Activated T-cell treated with anti-CD3 and anti-CD28 coated beads, Interleukin-2, amount 50 U/mL, for 1 hour (primary cell): ENCODE data around the gene NAALADL1.
A peak's percentile ranks its signal among the peaks of the same experiment; 100 is the strongest.
"Not testable (repeated sequence)": the region's sequence is repeated elsewhere in the genome, so short reads cannot be mapped to it uniquely, and the experiment has no call there.

ENCODE experiments used
- DNase-seq: peaks from one replicate; pipeline ENCODE4 v3.0.0-alpha.2; 2020

Gene NAALADL1

DNA sequence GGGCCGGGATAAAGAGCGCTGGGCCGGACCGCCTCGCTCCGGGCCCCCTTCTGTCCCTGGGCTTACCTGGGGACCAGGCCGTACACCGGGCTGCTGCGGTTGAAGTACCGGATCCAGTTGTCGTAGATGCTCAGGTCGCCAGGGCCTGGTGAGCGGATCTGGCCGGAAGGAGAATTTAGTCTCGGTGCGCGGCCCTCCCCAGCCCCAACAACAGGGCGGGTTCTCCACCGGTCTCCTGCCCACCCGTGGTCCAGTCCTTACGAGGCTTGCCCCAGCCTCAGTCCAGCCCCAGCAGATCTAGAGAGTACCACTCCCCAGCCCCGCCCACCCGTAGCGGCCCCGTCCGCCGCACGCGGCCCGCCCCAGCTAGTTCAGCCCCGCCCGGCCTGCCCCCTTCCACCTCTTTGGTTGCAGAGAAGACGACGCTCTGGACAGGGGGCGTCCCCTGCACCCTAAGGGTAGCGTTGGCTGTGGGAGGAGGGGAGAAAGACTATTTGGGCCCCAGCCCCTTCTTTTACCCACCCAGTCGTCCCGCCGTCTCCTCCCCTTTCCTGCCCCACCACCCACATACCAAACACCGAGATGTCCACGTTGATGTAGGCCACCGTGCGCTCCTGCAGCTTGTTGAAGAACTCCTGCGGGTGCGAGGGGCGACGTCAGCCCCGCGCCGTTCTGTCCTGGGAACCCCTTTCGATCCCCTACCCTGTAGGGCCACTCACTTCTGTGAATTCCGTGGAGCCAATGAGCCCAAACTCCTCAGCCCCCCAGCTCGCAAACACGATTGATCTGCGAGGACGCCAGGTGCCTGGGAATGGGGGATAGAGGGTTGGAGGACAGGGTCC, 10.6 kb downstream of the NAALADL1 start:
- peak; percentile 36 for DNase-seq

DNA sequence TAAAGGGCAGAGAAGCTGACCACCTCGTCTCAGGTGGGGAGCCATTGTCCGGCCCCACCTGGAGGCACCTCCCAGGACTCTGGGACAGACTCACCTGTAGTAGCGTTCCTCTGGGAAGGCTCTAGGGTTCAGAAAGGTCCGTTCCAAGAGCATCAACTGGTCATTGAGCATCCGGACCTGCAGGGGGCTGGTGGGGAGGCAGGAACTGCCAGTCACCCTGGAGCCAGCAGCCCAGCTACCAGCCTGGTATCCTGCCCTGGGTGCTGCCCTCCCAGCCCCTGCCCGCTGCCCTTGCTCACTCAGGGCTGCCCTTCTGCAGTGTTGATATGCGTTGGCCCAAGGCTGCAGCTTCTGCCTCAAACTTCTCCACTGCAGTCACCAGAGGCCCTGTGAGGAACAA, 12.6 kb downstream of the NAALADL1 start:
- no peak for DNase-seq

DNA sequence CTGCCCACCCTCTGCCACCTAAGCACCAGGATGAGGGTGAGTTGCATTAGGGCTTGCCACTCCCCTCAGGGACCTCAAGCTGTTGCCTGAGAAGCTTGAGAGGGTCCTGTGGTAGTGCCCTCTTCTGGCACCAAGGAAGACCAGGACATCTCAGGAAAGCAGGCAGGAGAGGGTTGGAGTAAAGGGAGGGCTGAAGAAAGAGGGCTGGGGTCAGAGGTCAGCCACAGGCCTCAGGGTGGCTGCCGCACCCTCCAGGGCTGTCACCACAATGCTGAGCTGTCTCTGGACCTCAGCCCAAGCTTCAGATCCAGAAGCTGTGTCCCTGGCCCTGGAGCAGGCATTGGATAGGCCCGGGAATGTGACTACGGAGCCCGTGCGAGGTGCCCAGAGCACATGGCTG, 13.3 kb downstream of the NAALADL1 start:
- no peak for DNase-seq

DNA sequence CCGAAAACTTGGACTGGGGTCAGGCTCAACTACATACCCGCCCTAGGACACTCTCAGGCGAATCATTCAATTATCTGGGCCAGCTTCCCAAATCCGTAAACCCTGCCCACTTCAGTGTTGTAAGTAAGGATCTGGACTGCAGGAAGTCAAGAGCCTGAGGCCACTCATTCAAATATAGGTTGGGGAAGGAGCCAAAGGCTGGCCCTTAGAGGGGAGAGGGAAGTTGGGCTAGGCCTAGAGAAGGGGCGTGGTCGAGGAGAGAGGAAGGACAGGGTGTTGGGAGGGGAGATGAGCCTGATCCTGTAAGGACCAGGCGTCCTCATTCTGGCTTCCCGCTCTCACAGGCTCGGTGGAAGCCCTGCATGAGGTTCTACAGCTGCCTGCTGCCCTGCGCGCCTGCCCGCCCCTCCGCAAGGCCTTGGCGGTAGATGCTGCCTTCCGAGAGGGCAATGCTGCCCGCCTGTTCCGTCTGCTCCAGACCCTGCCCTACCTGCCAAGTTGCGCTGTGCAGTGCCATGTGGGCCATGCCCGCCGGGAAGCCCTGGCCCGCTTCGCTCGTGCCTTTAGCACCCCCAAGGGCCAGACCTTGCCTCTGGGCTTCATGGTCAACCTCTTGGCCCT, 14.4 kb downstream of the NAALADL1 start:
- no peak for DNase-seq

DNA sequence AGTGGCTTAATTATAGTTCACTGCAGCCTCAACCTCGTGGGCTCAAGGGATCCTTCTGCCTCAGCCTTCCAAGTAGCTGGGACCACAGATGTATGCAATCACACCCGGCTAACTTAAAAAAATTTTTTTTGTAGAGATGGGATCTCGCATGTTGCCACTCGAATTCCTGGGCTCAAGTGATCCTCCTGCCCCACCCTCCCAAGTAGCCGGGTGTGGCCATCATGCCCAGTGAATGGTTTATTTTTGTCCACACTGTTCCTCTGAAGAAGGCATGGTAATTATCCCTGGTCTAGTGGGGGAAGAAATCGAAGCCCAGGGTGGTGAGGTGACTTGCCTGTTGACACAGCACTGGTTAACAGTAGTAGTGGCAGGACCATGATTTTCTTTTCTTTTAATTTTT, 15.5 kb downstream of the NAALADL1 start:
- no peak for DNase-seq

DNA sequence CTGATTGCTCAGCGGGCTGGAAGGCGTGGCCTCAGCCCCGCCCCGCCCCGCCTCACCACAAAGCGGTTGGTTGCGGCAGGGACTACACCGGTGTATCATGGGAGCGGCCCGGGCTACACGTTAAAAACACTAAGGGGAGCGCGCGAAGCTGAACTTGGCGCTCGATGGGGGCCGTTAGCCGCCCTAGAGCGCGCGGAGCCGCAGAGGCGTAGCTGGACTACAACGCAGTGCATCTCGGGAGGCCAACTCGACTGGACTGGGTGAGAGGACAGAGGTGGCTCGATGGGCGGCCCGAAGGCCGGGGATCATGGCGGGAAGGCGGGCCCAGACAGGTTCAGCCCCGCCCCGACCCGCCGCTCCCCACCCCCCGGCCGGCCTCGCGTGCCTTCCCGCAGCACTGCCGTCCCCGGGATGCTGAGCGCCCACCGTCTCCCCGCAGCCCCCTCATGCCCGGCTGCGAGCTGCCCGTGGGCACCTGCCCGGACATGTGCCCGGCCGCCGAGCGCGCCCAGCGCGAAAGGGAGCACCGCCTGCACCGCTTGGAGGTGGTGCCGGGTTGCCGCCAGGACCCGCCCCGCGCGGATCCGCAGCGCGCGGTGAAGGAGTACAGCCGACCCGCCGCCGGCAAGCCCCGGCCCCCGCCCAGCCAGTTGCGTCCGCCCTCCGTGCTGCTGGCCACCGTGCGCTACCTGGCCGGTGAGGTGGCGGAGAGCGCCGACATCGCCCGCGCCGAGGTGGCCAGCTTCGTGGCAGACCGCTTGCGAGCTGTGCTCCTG, 17.3 kb downstream of the NAALADL1 start, which contains the start of gene SAC3D1:
Gene SAC3D1 (plus strand): TSS at position 364 of the 776 bp plus-strand sequence. CDS start 83 bp downstream, at position 447.
- peak; percentile 87 for DNase-seq

DNA sequence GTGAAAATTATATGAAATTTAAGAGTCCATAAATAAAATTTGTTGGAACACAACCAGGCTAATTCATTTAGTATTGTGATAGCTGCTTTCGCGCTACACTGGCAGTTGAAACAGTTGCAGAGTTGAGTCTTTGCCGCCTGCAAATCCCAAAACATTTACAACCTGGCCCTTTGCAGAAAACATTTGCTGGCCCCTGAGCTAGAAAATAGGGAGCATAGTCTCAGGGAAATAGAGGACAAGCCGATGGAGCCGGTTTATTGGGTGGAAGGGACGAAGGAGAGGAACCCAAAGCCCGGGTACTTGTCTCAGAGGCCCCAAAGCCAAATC, 17.9 kb downstream of the NAALADL1 start:
- DNase-seq, result no peak

DNA sequence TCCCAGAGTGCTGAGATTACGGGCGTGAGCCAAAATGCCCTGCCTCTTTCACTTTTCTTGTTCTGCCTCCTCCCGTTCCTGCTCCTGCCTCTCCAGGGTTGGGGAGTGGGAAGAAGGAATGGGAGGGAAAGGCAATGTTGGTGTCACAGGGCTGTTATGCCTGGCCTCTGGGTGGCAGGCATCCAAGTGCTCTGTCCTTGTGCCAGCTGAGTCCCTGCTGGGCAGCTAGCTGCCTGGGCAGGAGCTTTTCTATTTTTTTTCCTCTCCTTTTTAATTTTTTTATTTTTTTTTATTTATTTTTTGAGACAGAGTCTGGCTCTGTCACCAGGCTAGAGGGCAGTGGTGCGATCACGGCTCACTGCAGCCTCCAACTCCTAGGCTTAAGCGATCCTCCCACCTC, 21.4 kb downstream of the NAALADL1 start:
- no peak for DNase-seq

DNA sequence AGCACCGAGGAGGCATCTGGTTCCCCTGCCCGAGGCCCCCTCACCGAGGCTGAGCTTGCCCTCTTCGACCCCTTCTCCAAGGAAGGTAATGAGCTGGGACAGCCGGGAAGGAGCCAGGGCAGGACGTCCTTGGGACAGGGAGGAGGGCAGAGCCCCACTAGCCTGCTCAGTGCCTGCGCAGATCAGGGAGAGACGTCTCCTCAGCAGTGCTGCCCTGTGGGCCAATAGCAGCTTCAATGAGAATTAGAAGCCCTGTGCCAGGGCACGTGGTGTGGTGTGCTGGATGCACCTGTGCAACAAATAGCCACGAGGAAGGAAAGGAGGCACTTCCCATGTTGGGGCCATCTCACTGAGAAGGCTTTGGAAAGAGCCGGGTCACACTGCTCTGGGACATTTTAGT, 22.8 kb downstream of the NAALADL1 start:
- no peak for DNase-seq

DNA sequence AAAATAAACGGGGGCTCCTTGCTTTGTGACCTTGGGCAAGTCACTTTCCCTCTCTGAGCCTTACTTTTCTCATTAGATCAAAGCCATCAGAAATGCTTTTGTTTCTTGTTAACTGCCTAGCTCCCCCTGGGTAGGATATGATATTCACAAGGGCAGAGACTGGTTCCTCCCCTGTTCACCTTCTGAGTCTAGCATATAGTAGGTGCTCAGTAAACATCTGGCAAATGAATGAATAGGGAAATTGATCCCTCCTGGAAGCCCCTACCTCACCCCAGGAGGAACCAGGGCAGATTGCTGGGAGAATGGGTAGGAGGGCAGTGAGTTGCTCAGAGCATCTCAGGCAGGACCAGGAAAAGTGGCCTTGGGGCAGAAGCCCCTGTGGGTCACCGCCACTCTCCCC, 23.9 kb downstream of the NAALADL1 start:
- DNase-seq, result no peak

DNA sequence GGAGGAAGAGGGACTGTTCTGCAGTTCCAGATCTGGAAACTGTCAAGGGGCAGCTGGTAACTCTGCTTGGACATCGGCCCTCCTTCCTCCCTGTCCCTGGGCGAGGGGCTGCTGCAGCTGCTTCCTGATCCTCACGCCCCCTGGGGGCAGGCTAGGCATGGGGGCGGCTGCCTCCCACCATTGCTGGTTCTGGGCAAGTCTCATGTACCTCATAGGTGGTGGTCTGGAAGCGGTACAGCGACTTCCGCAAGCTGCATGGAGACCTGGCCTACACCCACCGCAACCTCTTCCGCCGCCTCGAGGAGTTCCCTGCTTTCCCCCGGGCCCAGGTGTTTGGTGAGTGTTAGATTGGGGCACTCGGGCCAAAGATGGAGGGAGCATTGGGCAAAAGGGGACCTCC, 26.1 kb downstream of the NAALADL1 start:
- DNase-seq, result no peak

DNA sequence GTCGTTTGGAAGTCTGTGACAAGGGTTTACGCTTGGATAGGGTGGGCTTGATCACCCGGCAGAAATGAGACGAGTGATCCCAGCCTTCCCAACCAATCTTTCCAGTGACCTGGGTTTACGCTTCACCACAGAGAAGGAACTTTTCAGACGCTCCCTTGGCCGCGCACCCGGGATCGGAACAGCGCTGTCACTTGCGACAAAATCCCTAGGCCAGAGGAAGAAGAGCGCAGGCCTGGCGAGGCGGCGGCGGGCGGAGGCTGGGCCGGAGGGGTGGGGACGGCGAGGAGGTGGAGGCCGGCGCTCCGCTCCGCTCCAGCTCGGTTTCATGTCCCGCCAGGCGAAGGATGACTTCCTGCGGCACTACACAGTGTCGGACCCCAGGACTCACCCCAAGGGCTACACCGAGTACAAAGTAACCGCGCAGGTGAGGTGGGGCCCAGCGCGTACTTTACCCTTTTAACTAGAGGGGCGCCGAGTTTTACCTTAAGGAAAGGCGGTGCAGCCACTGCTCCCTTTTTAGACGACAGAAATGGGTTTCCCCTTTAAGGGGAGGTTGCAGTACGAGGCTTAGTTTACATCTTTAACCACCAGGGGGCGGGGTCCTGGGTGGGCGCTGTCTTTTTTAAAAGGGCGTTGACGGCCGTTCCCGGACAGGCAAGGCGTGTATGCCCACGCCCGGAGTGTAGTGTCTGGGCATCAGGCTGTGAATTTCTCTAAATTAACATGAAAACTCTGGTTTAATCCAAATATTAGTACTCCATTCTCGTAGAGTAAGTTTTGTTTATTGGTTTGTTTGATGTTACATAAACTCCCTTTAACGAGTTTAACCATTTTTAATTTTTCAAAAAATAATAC, 30.9 kb downstream of the NAALADL1 start, which contains the start of gene SNX15:
Gene SNX15 (plus strand): TSS at position 227 of the 855 bp plus-strand sequence. CDS start 99 bp downstream, at position 326.
- peak; percentile 81 for DNase-seq

DNA sequence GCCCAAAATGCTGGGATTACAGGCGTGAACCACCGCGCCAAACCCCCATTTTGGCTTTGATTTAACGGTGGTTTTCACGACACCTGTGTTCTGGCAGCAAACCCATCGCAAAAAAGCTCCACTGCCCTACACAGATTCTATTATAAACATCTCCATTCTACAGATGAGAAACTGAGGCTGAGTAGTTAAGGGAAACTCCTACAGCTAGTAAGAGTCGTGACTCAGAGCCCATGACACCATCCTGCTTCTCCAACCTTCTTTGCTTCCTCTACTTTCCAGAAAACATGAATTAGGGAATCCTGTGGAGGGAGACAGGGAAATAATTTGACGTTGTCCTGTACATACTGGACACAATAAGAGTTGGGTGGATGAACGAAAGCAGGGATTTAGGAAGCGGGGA, 31.5 kb downstream of the NAALADL1 start:
- no peak for DNase-seq

DNA sequence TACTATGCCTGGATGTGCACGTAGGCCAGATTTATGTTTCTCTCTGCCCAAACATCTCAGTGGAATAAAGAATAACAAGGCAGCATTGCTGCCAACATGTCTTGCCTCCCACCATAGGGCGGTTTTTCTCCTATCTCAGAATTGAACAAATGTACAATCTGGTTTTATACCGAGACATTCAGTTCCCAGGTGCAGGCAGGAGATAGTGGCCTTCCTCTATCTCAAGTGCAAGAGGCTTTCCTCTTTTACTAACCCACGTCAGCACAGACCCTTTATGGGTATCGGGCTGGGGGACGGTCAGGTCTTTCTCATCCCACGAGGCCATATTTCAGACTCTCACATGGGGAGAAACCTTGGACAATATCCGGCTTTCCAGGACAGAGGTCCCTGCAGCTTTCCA, 34.9 kb downstream of the NAALADL1 start:
- DNase-seq, result not testable (repeated sequence)

DNA sequence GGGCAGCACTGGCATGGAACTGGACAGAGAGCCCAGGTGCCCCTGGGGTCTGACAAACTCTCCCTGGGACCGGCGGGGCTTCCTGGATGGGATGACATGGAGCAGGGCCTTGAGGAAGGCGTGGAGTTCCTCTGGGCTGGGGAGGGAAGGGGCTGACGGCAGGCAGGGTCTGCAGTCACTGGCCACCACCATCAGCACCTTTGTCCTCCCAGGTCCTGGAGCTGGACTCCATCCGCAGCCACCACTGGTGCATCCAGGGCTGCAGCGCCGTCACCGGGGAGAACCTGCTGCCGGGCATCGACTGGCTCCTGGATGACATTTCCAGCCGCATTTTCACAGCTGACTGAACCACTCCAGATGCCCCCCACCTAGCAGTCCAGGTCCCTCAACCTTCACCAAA, 36.8 kb downstream of the NAALADL1 start:
- DNase-seq, result no peak

DNA sequence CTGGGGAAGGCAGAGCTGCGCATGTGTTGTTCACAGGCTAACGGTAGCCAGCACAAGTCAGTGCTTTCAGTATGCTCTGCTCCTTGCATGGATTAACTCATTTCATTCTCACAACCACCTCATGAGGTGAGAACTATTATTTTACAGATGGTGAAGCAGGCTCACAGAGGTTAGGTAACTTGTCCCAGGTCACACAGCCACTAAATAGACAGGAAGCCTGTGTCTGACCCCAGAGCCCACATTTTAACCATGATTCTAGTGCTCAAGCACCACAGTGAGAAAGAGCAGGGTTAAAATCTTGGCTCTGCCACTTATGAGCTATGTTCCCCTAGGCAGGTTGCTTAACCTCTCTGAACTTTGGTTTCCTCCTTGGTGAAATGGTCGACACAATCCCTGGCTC, 37.4 kb downstream of the NAALADL1 start:
- no peak for DNase-seq

DNA sequence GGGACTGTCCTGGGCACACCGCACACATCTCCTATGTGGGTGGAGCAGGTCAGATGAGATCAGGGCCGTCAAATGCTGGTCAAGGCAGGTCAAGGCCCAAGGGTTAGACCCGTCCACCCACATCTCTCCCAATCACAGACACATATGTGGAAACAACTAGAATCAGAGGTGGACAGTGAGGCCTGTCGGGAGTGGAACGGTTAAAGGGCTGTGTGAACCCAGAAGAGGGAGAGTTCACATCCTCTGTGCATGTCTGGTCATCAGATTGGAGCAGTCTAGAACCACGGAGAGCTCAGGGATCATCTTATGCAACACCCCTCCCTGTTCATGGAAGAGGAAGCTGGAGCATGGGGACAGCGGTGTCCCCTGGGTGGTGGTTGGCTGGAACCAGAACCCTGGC, 38.5 kb downstream of the NAALADL1 start:
- no peak for DNase-seq

DNA sequence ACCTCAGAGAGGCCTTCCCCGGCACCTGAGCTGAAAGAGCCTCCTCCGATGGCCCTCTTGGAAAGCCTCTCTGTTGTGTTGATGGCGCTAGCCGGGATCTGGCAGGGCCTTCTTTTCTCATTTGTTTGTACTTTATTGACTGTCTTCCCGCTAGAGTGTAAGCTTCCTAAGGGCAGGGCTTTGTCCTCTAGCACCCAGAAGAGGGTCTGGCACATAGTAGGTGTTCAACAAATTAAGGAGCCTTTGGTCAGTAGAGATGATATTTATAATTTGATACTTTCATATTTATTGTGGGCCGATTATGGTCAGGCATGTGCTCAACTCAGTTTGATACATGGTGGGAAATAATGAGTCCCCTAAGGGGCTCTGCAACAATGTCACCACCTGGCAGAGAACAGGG, 40.4 kb downstream of the NAALADL1 start:
- DNase-seq, result no peak

DNA sequence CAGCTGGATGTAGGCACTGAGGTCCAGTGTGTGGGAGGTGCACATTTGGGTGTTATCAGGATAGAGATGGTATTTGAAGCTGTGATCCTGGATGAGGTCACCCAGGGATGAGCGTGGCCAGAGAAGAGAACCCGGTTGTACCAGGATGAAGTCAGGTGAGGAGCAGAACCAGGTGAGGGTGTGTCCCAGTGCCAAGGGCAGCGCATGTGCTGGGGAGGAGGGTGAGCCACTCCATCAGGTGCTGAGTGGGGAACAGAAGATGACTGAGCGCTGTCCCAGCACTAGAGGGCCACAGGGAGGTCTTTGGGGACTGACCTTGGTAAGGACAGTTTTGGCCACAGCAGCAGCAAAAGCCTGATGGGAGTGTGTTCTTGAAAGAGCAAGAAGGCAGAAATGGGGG, 41.6 kb downstream of the NAALADL1 start:
- no peak for DNase-seq

DNA sequence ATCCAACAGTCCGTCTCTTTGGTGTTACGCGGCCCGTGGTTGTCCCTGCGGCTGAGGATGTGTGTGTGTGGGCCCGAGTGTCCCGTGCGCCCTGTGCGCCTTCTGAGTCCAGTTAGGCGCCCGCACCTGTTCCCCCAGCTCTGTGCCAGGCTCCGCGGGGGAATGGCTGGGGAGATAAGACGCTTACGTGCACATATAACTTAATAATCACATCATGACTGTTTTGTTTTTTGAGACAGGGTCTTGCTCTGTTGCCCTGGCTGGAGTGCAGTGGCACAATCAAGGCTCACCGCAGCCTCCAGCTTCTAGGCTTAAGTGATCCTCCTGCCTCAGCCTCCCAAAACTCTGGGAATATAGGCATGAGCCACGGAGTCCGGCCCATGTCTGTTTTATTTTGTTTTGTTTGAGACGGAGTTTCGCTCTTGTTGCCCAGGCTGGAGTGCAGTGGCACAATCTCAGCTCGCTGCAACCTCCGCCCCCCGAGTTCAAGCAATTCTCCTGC, 43.6 kb downstream of the NAALADL1 start:
- DNase-seq, result no peak

DNA sequence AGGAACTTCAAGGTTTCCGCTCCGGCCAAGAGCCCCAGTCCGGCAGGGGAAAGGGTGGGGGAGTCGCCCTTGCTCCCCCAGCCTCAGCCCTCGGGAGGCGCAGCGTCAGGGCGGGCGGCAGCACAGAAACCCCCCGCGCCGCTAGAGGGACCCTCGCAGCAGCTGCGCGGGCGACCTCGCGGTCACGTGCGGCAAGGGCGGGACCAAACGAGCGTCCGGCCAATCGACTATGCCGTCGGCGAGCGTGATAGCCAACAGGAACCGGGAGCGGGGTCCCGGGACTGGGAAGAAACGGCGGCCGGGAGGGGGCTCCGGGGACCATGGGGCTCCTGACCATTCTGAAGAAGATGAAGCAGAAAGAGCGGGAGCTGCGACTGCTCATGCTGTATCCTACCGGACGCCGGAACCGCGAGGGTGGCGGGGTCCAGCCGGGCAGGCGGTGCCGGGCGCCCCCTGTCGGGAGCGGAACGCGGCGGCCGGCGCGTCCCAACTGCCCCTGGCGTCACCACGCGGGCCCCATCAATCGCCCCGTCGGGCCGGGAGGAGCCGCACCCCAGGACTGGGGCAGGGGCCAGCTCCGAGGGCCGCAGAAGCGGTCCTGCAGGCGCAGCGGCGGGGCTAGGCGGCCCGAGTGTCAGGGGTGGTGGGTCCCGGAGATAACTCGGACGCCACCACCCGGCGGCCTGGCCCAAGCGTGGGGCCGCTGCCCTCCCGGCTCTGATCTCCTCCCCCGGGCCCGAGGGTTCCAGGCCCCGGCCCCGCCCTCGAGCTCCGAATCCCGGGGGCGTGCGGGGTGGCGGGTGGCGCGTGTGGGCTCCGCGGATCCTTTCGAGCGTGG, 44.2 kb downstream of the NAALADL1 start, which contains the start of gene ARL2:
Gene ARL2 (plus strand): TSS at position 273 of the 838 bp plus-strand sequence. CDS start 48 bp downstream, at position 321.
- DNase-seq, result peak; percentile 89
